ENCODE data around the gene VPS11.
"Not testable (repeated sequence)": the region's sequence is repeated elsewhere in the genome, so short reads cannot be mapped to it uniquely, and the experiment has no call there.

Gene VPS11

GRCh38 chr11:119030329-119031047 lies 37.1 kb upstream of the VPS11 start, which contains the start of gene SLC37A4:
Gene SLC37A4 (minus strand): TSS chr11:119030877.
- ChIA-PET CTCF (interaction anchor here (1.5 kb wide), 1 partner anchor 13 kb away, joined by 6 read pairs; no protein-coding TSS in a partner anchor), POLR2A (interaction anchor here (1.0 to 3.1 kb wide), 3 partner anchors 12 to 33 kb away, joined by 3 to 14 read pairs (median 4); partner anchors contain the start of genes CENATAC, RPS25 and TRAPPC4)
- TF ChIP-seq ZNF384 (IDR thresholded peaks at IDR 0.05), result no peak
- TF ChIP-seq NFRKB (IDR thresholded peaks at IDR 0.05), result no peak
- peak; percentile 99 for TF ChIP-seq L3MBTL2 (conservative IDR thresholded peaks at IDR 0.05)
- TF ChIP-seq HDGF (IDR thresholded peaks at IDR 0.05; ENCODE audit: borderline replicate concordance), result 0 out of 2 replicates have a peak, but pooled peaks have one; percentile 57
- TF ChIP-seq LEF1 (IDR thresholded peaks at IDR 0.05; ENCODE audit: borderline replicate concordance), result no peak
- DNase-seq (ENCODE audit: extremely low spot score), result peak; percentile 99

- no peak for TF ChIP-seq L3MBTL2 (conservative IDR thresholded peaks at IDR 0.05)
- TF ChIP-seq SP1 (IDR thresholded peaks at IDR 0.05), result no peak
- TF ChIP-seq FOXK2 (IDR thresholded peaks at IDR 0.05), result no peak
- TF ChIP-seq CTBP1 (IDR thresholded peaks at IDR 0.05; ENCODE audit: borderline replicate concordance), result no peak
- no peak for TF ChIP-seq ARNT (IDR thresholded peaks at IDR 0.05)
- no peak for TF ChIP-seq PKNOX1 (IDR thresholded peaks at IDR 0.05)
- no peak for TF ChIP-seq HDGF (IDR thresholded peaks at IDR 0.05; ENCODE audit: borderline replicate concordance)
- TF ChIP-seq FOXA1 (IDR thresholded peaks at IDR 0.05), result no peak
- TF ChIP-seq FOXM1 (IDR thresholded peaks at IDR 0.05; ENCODE audit: borderline replicate concordance), result no peak
- TF ChIP-seq ELF4 (IDR thresholded peaks at IDR 0.05), result no peak
- CTCF ChIA-PET, result interaction anchor here (0.6 to 1.5 kb wide), 6 partner anchors 11 to 238 kb away, joined by 3 to 6 read pairs (median 4); no protein-coding TSS in a partner anchor
- POLR2A ChIA-PET, result interaction anchor here (3.0 to 3.1 kb wide), 2 partner anchors 13 to 24 kb away, joined by 9 to 14 read pairs; partner anchors contain the start of genes HYOU1, RPS25 and TRAPPC4
- DNase-seq (ENCODE audit: extremely low spot score), result no peak
These were observed 35.7 kb upstream of the VPS11 start for GRCh38 chr11:119031912-119032280.

- DNase-seq (ENCODE audit: extremely low spot score); CTCF ChIA-PET: not testable (repeated sequence)
- POLR2A ChIA-PET, result interaction anchor here (3.0 kb wide), 1 partner anchor 23 kb away, joined by 9 read pairs; the partner anchor contains the start of gene HYOU1
These were observed 34.2 kb upstream of the VPS11 start for GRCh38 chr11:119033421-119033820.

- DNase-seq (ENCODE audit: extremely low spot score), result no peak
- CTCF ChIA-PET, result interaction anchor here (0.8 kb wide), 1 partner anchor 13 kb away, joined by 3 read pairs; no protein-coding TSS in a partner anchor
- POLR2A ChIA-PET, result no interaction called here
- TF ChIP-seq L3MBTL2 (conservative IDR thresholded peaks at IDR 0.05) (no peak), ARNT (IDR thresholded peaks at IDR 0.05) (no peak), LEF1 (IDR thresholded peaks at IDR 0.05; ENCODE audit: borderline replicate concordance) (no peak), SP1 (IDR thresholded peaks at IDR 0.05) (no peak), ZNF384 (IDR thresholded peaks at IDR 0.05) (no peak), FOXK2 (IDR thresholded peaks at IDR 0.05) (no peak), FOXA1 (IDR thresholded peaks at IDR 0.05) (no peak), BHLHE40 (IDR thresholded peaks at IDR 0.05; ENCODE audit: borderline replicate concordance) (no peak), TARDBP (IDR thresholded peaks at IDR 0.05) (no peak), FOXM1 (IDR thresholded peaks at IDR 0.05; ENCODE audit: borderline replicate concordance) (no peak), HDGF (IDR thresholded peaks at IDR 0.05; ENCODE audit: borderline replicate concordance) (no peak), NFRKB (IDR thresholded peaks at IDR 0.05) (no peak), SUZ12 (IDR thresholded peaks at IDR 0.05) (no peak), PKNOX1 (IDR thresholded peaks at IDR 0.05) (no peak), CTBP1 (IDR thresholded peaks at IDR 0.05; ENCODE audit: borderline replicate concordance) (no peak), ELF4 (IDR thresholded peaks at IDR 0.05) (no peak)
These were observed 32.8 kb upstream of the VPS11 start for GRCh38 chr11:119034813-119035212.

GRCh38 chr11:119038884-119039283 lies 28.7 kb upstream of the VPS11 start:
- CTCF ChIA-PET, result no interaction called here
- no peak for TF ChIP-seq LEF1 (IDR thresholded peaks at IDR 0.05; ENCODE audit: borderline replicate concordance)
- no peak for TF ChIP-seq SP1 (IDR thresholded peaks at IDR 0.05)
- TF ChIP-seq ELF4 (IDR thresholded peaks at IDR 0.05), result no peak
- no peak for TF ChIP-seq CTBP1 (IDR thresholded peaks at IDR 0.05; ENCODE audit: borderline replicate concordance)
- no peak for TF ChIP-seq ARNT (IDR thresholded peaks at IDR 0.05)
- TF ChIP-seq SUZ12 (IDR thresholded peaks at IDR 0.05), result no peak
- TF ChIP-seq NFRKB (IDR thresholded peaks at IDR 0.05), result no peak
- TF ChIP-seq FOXM1 (IDR thresholded peaks at IDR 0.05; ENCODE audit: borderline replicate concordance), result no peak
- no peak for TF ChIP-seq HDGF (IDR thresholded peaks at IDR 0.05; ENCODE audit: borderline replicate concordance)
- no peak for TF ChIP-seq TARDBP (IDR thresholded peaks at IDR 0.05)
- no peak for TF ChIP-seq L3MBTL2 (conservative IDR thresholded peaks at IDR 0.05)
- TF ChIP-seq PKNOX1 (IDR thresholded peaks at IDR 0.05), result no peak
- no peak for DNase-seq (ENCODE audit: extremely low spot score)
- POLR2A ChIA-PET, result no interaction called here

GRCh38 chr11:119039471-119039870 lies 28.1 kb upstream of the VPS11 start:
- POLR2A ChIA-PET; DNase-seq (ENCODE audit: extremely low spot score); CTCF ChIA-PET: not testable (repeated sequence)

All from HEK293T (cell line).